Hypothalamus (tissue), 51 donors: ENCODE measurements around the gene SPATA1.
A peak's percentile ranks its signal among the peaks of the same experiment; 100 is the strongest.
"Not testable (repeated sequence)": the region's sequence is repeated elsewhere in the genome, so short reads cannot be mapped to it uniquely, and the experiment has no call there.

Experiments used
- DNase-seq, 51 donors: peaks; one replicate each; lab custom pipeline; 2025; lab: John Stamatoyannopoulos, UW

Gene SPATA1

GRCh38 chr1:84584126-84584525, 77.9 kb downstream of the SPATA1 start:
- DNase-seq, result no peak

- DNase-seq, result no peak
These were observed 79.6 kb downstream of the SPATA1 start for GRCh38 chr1:84585803-84586202.

DNA sequence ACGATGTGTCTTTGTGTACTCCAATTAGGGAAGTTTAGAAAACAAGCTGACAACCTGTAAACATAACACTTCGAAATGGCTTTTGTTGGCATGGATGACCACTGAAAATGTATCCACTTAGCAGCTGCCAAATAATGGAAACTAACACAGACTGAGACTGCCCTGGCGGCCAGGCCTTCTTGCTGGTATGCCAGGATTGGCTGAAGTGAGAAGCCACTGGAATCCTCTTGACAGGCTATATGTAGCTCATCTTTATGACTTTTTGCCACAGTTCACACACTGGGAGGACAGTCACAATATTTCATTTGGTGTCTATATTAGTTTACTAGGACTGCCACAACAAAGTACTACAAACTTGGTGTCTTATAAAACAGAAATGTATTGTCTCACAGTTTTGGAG, 80.9 kb downstream of the SPATA1 start:
- DNase-seq, result no peak

GRCh38 chr1:84594959-84595358, 88.8 kb downstream of the SPATA1 start:
- not testable (repeated sequence) for DNase-seq

GRCh38 chr1:84597011-84597410, 90.8 kb downstream of the SPATA1 start:
- DNase-seq, result no peak

DNA sequence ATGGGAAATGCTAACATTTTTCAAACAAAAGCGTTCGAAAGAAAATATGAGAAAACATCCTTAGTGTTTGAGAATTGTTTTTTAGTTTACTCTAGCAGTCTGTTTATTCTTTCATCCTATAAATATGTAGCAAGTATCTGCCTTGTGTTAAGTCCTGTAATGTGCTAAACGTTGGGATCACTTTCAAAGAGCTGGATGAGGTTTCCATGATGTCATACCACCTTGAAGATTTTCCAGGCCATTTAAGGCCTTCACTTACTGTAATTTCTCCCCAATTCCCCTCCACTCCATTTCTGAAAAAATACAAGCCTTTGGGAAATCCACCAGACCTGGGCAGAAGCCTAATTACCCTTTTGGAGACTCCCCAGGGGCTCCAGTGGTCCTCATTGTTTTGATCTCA, 92.2 kb downstream of the SPATA1 start:
- no peak for DNase-seq

DNA sequence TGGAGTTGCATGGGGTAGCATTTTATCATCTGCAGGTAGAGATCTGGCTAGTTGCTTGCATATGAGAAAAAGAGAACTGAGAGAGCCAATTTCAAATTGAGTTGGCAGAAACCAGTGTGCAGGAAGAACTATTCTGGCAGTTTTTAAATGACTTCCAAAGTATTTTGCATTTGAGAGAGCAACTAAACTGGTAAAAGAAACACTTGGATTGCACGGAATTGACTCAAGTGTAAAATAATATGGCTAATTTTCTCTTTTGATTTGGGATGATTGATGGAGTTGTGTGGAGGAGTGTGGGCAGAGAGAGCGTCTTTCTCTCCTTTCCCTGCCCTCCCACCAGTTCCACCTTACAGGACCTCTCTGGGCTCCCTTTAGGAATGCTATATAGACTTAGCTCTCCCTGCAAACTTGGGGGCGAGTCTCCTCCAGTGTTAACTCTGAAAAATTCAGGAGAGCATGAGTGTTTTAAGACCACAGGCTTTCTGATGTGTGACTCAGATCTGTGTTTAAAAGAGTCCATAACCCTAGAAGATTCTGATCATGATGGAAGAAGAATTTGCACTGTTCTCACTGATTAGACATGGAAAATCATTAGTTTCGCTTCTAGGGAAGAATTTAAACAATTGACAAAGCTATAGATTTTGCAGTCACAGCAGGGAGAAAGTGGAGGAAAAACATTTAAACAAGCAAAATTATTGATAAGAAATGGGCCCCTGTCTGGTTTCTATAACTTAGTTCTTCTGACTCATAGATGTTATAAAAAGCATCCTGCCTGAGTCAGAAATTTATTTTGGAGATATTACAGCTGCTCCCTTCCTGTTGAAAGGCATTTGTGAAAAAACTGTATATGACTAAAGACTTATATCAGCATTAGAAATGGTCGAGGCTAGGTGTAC, 92.9 kb downstream of the SPATA1 start:
- DNase-seq, result peak in 1 of 51 donors; percentile 31

GRCh38 chr1:84600796-84601195, 94.6 kb downstream of the SPATA1 start:
- DNase-seq, result no peak

GRCh38 chr1:84603223-84603622, 97.0 kb downstream of the SPATA1 start:
- no peak for DNase-seq

DNA sequence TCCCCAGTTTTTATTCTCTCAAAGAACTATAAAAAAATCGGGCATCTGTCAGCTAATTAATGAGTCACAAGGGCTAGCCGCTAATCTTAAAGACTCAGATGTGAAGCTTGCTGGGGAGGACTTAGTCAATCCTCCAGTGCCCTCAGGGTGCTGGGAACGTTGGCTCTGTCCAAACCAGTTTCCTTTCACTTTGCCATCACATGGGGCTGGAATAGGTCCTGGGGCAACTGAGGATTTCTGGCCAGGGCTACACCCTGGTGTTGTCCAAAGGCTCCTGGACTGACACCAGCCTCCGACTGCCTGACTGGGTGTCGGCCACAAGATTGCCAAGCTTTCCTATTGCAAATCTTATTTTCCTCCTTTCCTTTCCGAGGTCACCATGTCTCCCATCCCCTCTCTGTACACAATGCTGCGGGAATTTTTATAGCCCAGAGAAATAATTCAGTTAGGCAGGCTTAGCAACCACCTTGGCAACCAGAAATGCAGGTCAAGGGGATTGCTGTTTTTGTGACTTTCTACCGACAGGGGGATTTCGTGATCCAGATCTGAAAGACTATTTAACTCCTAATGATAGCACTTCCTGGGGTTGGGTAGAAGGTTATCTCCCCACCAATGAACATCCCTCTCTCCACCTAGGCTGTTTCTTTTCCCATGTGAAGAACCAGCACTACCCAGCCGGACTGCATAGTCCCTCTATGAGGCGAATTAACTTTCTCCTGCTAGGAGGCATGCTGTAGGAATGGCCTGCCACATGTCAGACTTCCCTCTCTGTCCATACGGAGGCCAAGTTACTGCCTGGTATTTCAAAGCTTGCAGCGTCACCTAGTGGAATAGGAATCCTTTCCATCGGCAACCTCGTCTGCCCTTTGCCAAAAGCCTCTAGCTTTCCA, 98.0 kb downstream of the SPATA1 start:
- DNase-seq, result peak in 5 of 51 donors; percentile 5 to 28 (median 15)

GRCh38 chr1:84605157-84605556, 99.0 kb downstream of the SPATA1 start:
- DNase-seq, result no peak

DNA sequence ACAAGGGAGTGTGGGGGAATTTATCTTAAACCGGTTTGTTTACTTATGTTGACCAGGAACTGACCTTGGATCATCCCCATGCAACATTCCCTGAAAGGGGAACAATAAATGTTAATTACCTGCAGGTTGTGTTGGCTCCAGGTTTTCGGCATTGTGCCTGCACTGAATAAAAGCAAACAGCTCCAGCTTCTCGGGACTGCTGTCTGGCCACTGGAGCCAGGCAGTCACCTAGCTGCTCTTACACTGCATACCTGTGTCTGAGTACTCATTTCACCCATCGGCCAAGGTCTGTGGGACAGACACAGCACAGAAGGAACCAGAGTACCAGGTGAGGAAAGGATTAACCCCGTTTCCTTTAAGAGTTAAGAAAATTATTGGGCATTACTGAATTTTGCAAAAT, 100.8 kb downstream of the SPATA1 start:
- DNase-seq, result no peak

GRCh38 chr1:84611091-84611490, 104.9 kb downstream of the SPATA1 start:
- no peak for DNase-seq

- DNase-seq, result no peak
These were observed 105.6 kb downstream of the SPATA1 start for GRCh38 chr1:84611796-84612195.

- no peak for DNase-seq
These were observed 106.8 kb downstream of the SPATA1 start for GRCh38 chr1:84613026-84613425.

DNA sequence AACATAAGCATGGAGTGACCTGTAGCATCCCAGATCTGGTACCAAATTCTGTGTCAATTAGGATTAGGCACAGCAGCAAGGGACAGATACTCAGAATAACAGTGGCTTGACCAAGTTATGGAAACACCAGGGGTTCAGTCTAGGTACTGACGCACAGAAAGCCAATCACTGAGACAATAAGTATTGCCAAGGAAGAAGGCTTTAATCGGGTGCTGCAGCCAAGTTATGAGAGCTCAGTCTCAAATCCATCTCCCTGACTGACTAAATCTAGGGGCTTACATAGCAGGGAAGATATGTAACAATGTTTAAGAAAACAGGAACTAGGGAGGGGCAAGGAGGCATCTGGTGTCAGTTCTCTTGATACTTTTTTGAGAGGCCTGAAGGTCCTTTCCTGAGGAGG, 107.7 kb downstream of the SPATA1 start:
- DNase-seq, result no peak

DNA sequence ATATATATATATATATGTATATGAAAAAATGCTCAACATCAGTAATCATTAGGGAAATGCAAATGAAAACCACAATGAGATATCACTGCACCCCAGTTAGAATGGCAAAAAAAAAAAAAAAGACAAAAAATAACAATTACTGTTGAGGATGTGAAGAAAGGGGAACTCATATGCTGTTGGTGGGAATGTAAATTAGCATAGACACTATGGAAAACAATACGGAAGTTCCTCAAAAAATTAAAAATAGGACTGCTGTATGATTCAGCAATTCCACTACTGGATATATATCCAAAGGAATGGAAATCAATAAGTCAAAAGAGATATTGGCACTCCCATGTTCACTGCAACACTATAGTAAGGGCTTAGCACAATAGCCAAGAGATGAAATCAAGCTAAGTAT, 109.6 kb downstream of the SPATA1 start:
- no peak for DNase-seq
